WTC11 (cell line): Measurements from ENCODE around the gene HAO1. TPM values are rescaled to one million over a fixed set of nuclear protein-coding genes. Genes with fewer than 3 reads are reported as not detected.

Experiments
- ATAC-seq: fragments of 200-7000 bp; cut with Tn5 transposase; 2 replicates; pipeline ENCODE4 v1.10.0; 2021; ENCODE audit warnings: mild to moderate bottlenecking, moderate library complexity
- CTCF ChIA-PET: fragments of 300-600 bp; sonication (Branson Sonifier 250); formaldehyde crosslinking; loops from one replicate; lab custom pipeline; 2021; ENCODE audit warnings: antibody characterized with exemption; lab: Charles Lee
- POLR2A ChIA-PET: fragments of 350-600 bp; sonication (Branson Sonifier 250); formaldehyde crosslinking; loops from one replicate; lab custom pipeline; 2021; ENCODE audit warnings: antibody characterized with exemption; lab: Charles Lee
- DNase-seq: peaks from one replicate; pipeline ENCODE4 v3.0.0; 2021; ENCODE audit warnings: low spot score
- H3K27ac Mint-ChIP-seq: 2 replicates; pipeline ENCODE4 v1.8.0; 2021; ENCODE audit warnings: mixed read lengths
- H3K27me3 Mint-ChIP-seq: 2 replicates; pipeline ENCODE4 v1.8.0; 2021; ENCODE audit warnings: low read depth, mild to moderate bottlenecking, moderate library complexity, mixed read lengths
- H3K36me3 Mint-ChIP-seq: 2 replicates; pipeline ENCODE4 v1.8.0; 2021; ENCODE audit warnings: mixed read lengths
- H3K4me1 Mint-ChIP-seq: 2 replicates; pipeline ENCODE4 v1.8.0; 2022; ENCODE audit warnings: mixed read lengths
- H3K4me3 Mint-ChIP-seq: 2 replicates; pipeline ENCODE4 v1.8.0; 2021; ENCODE audit warnings: mild to moderate bottlenecking, moderate library complexity, mixed read lengths
- H3K9me3 Mint-ChIP-seq: 2 replicates; pipeline ENCODE4 v1.8.0; 2021; ENCODE audit warnings: mixed read lengths
- ATF6 ChIP-seq: sonication (generic); formaldehyde crosslinking; IDR thresholded peaks from 2 replicates; pipeline ENCODE4 v1.8.1; 2023; ENCODE audit warnings: mild to moderate bottlenecking, missing genetic modification reagents
- E2F1 ChIP-seq: sonication (generic); formaldehyde crosslinking; IDR thresholded peaks from 2 replicates; pipeline ENCODE4 v1.8.0; 2022; ENCODE audit warnings: mild to moderate bottlenecking, missing genetic modification reagents
- ESRRA ChIP-seq: sonication (generic); formaldehyde crosslinking; IDR thresholded peaks from 2 replicates; pipeline ENCODE4 v1.8.1; 2022; ENCODE audit warnings: mild to moderate bottlenecking, missing genetic modification reagents, borderline replicate concordance
- FOXJ3 ChIP-seq: sonication (generic); formaldehyde crosslinking; IDR thresholded peaks from 2 replicates; pipeline ENCODE4 v1.9.0; 2021; ENCODE audit warnings: missing genetic modification reagents, mild to moderate bottlenecking, borderline replicate concordance
- FOXK1 ChIP-seq: sonication (generic); formaldehyde crosslinking; IDR thresholded peaks from 2 replicates; pipeline ENCODE4 v1.8.0; 2022; ENCODE audit warnings: mild to moderate bottlenecking, moderate library complexity, missing genetic modification reagents
- GTF2I ChIP-seq: fragments of 250-450 bp; sonication (Bioruptor Pico); conservative IDR thresholded peaks from 2 replicates; pipeline ENCODE4 v1.4.0; 2021; ENCODE audit warnings: mild to moderate bottlenecking
- MLX ChIP-seq: sonication (generic); formaldehyde crosslinking; IDR thresholded peaks from 2 replicates; pipeline ENCODE4 v1.8.1; 2023; ENCODE audit warnings: mild to moderate bottlenecking, missing genetic modification reagents, moderate library complexity
- MXD4 ChIP-seq: fragments of 250-450 bp; sonication (Bioruptor Pico); IDR thresholded peaks from 2 replicates; pipeline ENCODE4 v1.8.0; 2021; ENCODE audit warnings: mild to moderate bottlenecking, moderate library complexity, borderline replicate concordance
- NFYB ChIP-seq: sonication (generic); formaldehyde crosslinking; conservative IDR thresholded peaks from 2 replicates; pipeline ENCODE4 v1.8.0; 2022; ENCODE audit warnings: low read depth, missing genetic modification reagents
- NR3C1 ChIP-seq: sonication (generic); formaldehyde crosslinking; conservative IDR thresholded peaks from 2 replicates; pipeline ENCODE4 v1.8.1; 2023; ENCODE audit warnings: low read depth, mild to moderate bottlenecking, missing genetic modification reagents
- RELA ChIP-seq: sonication (generic); formaldehyde crosslinking; IDR thresholded peaks from 2 replicates; pipeline ENCODE4 v1.8.1; 2022; ENCODE audit warnings: missing genetic modification reagents, mild to moderate bottlenecking, borderline replicate concordance
- TP53 ChIP-seq: sonication (generic); formaldehyde crosslinking; IDR thresholded peaks from 2 replicates; pipeline ENCODE4 v1.8.1; 2023; ENCODE audit warnings: mild to moderate bottlenecking, missing genetic modification reagents
- ZBTB43 ChIP-seq: sonication (generic); formaldehyde crosslinking; IDR thresholded peaks from 2 replicates; pipeline ENCODE4 v1.8.1; 2023; ENCODE audit warnings: mild to moderate bottlenecking, missing genetic modification reagents
- ZNF281 ChIP-seq: sonication (generic); formaldehyde crosslinking; IDR thresholded peaks from 2 replicates; pipeline ENCODE4 v1.8.0; 2023; ENCODE audit warnings: mild to moderate bottlenecking, missing genetic modification reagents
- ZNF396 ChIP-seq: fragments of 250-450 bp; sonication (Bioruptor Pico); IDR thresholded peaks from 2 replicates; pipeline ENCODE4 v1.8.0; 2021; ENCODE audit warnings: mild to moderate bottlenecking, moderate library complexity, borderline replicate concordance
- ZNF416 ChIP-seq: fragments of 250-450 bp; sonication (Bioruptor Pico); IDR thresholded peaks from 2 replicates; pipeline ENCODE4 v1.9.0; 2021; ENCODE audit warnings: mild to moderate bottlenecking, inconsistent platforms
- ZNF512 ChIP-seq: sonication (generic); formaldehyde crosslinking; IDR thresholded peaks from 2 replicates; pipeline ENCODE4 v1.8.1; 2022; ENCODE audit warnings: missing genetic modification reagents, borderline replicate concordance
- total RNA-seq: library from RNA; stranded (reverse); gene quantifications from 3 replicates; pipeline ENCODE4 v1.2.3, GENCODE V29; 2021

Gene HAO1
- total RNA-seq, 1 experiment from 2014 or later = not detected

GRCh38 chr20:7902879-7903278, 37.4 kb downstream of the HAO1 start:
- ChIA-PET POLR2A (no interaction called here), CTCF (no interaction called here)
- Mint-ChIP-seq H3K9me3 (peaks cover 8% of the 10 kb centered on the region), H3K4me3 (no peak overlapping the region), H3K27ac (no peak overlapping the region), H3K27me3 (no peaks in the 10 kb centered on the region), H3K36me3 (no peaks in the 10 kb centered on the region), H3K4me1 (no peaks in the 10 kb centered on the region)
- TF ChIP-seq ZNF416 (CRISPR knock-in tag) = no peak
- no peak for TF ChIP-seq ESRRA (CRISPR knock-in tag)
- TF ChIP-seq ATF6 (CRISPR knock-in tag) = no peak
- no peak for TF ChIP-seq MLX (CRISPR knock-in tag)
- TF ChIP-seq RELA = no peak
- TF ChIP-seq ZNF281 = no peak
- no peak for TF ChIP-seq E2F1 (CRISPR knock-in tag)
- no peak for TF ChIP-seq ZBTB43 (CRISPR knock-in tag)
- TF ChIP-seq TP53 (CRISPR knock-in tag) = no peak
- TF ChIP-seq NR3C1 = no peak
- no peak for TF ChIP-seq ZNF512
- no peak for TF ChIP-seq MXD4 (CRISPR knock-in tag)
- no peak for ATAC-seq
- no peak for DNase-seq

GRCh38 chr20:7897781-7898364, 42.4 kb downstream of the HAO1 start:
- no peaks in the 10 kb centered on the region for H3K36me3 Mint-ChIP-seq
- ATAC-seq = no peak
- POLR2A ChIA-PET = no interaction called here

More at GRCh38 chr20:7897781-7898364, 42.4 kb downstream of the HAO1 start:
- no peak for DNase-seq
- H3K4me3 Mint-ChIP-seq = no peak overlapping the region
- CTCF ChIA-PET = interaction anchor here (1.7 kb wide), 1 partner anchor 39 kb away, joined by 7 read pairs; no protein-coding TSS in a partner anchor
- no peak overlapping the region for H3K27ac Mint-ChIP-seq
- no peaks in the 10 kb centered on the region for H3K27me3 Mint-ChIP-seq
- TF ChIP-seq GTF2I (CRISPR knock-in tag) (no peak), ZNF396 (CRISPR knock-in tag) (no peak), RELA (no peak), FOXK1 (CRISPR knock-in tag) (no peak), FOXJ3 (CRISPR knock-in tag) (no peak), NFYB (no peak), ZNF512 (no peak)
- H3K4me1 Mint-ChIP-seq = no peaks in the 10 kb centered on the region
- H3K9me3 Mint-ChIP-seq = peaks cover under 1% of the 10 kb centered on the region; the same call in 1 of the 2 replicates
